ENCODE measurements around the gene UBAC2.

- TF ChIP-seq CTCF (IDR thresholded peaks at IDR 0.05) (no peak), EZH2 (IDR thresholded peaks at IDR 0.05) (no peak), EZH2phosphoT487 (IDR thresholded peaks at IDR 0.05) (no peak)
Measured at GRCh38 chr13:99256709-99257108, 56.1 kb downstream of the UBAC2 start.

All from neural progenitor cell (in vitro differentiated cells).